Measurements from ENCODE around the gene TMEM114.

GRCh38 chr16:8605554-8605953 is 15.2 kb upstream of the TMEM114 start:
- no peak for TF ChIP-seq EZH2phosphoT487 (IDR thresholded peaks at IDR 0.05; ENCODE audit: insufficient read depth, low read depth)
- TF ChIP-seq EZH2 (IDR thresholded peaks at IDR 0.05; ENCODE audit: insufficient read depth, poor library complexity, severe bottlenecking), result no peak
